Measurements from ENCODE around the gene CFAP54.

The CFAP54 gene

GRCh38 chr12:96500693-96501092, 11.3 kb downstream of the CFAP54 start:
- no peak for TF ChIP-seq CTCF (IDR thresholded peaks at IDR 0.05; ENCODE audit: insufficient read depth, low read length, poor library complexity, severe bottlenecking)
- Histone ChIP-seq H3K36me3 (ENCODE audit: control insufficient read depth, insufficient read depth, low read length) (no peaks in the 10 kb centered on the region), H3K4me3 (replicated peaks; ENCODE audit: low read depth, low read length) (no peak overlapping the region), H3K27me3 (replicated peaks; ENCODE audit: control insufficient read depth, insufficient read depth, low read length) (no peaks in the 10 kb centered on the region)
- no peak for DNase-seq (ENCODE audit: extremely low read depth, insufficient read length)

- Histone ChIP-seq H3K4me3 (replicated peaks; ENCODE audit: low read depth, low read length) (no peak overlapping the region), H3K36me3 (ENCODE audit: control insufficient read depth, insufficient read depth, low read length) (no peaks in the 10 kb centered on the region), H3K27me3 (replicated peaks; ENCODE audit: control insufficient read depth, insufficient read depth, low read length) (no peaks in the 10 kb centered on the region)
- TF ChIP-seq CTCF (IDR thresholded peaks at IDR 0.05; ENCODE audit: insufficient read depth, low read length, poor library complexity, severe bottlenecking), result no peak
- peak; percentile 66 for DNase-seq (ENCODE audit: extremely low read depth, insufficient read length)
Observed at GRCh38 chr12:96501133-96501761, 11.9 kb downstream of the CFAP54 start.

- DNase-seq (ENCODE audit: extremely low read depth, insufficient read length), result peak; percentile 21
- Histone ChIP-seq H3K27me3 (replicated peaks; ENCODE audit: control insufficient read depth, insufficient read depth, low read length) (no peaks in the 10 kb centered on the region), H3K36me3 (ENCODE audit: control insufficient read depth, insufficient read depth, low read length) (no peaks in the 10 kb centered on the region), H3K4me3 (replicated peaks; ENCODE audit: low read depth, low read length) (no peak overlapping the region)
- TF ChIP-seq CTCF (IDR thresholded peaks at IDR 0.05; ENCODE audit: insufficient read depth, low read length, poor library complexity, severe bottlenecking), result no peak
Observed at GRCh38 chr12:96501908-96502307, 12.5 kb downstream of the CFAP54 start.

- peak; percentile 58 for DNase-seq (ENCODE audit: extremely low read depth, insufficient read length)
- no peaks in the 10 kb centered on the region for H3K27me3 ChIP-seq (replicated peaks; ENCODE audit: control insufficient read depth, insufficient read depth, low read length)
- no peaks in the 10 kb centered on the region for H3K36me3 ChIP-seq (ENCODE audit: control insufficient read depth, insufficient read depth, low read length)
- H3K4me3 ChIP-seq (replicated peaks; ENCODE audit: low read depth, low read length), result peak overlapping the region; percentile 13
- TF ChIP-seq CTCF (IDR thresholded peaks at IDR 0.05; ENCODE audit: insufficient read depth, low read length, poor library complexity, severe bottlenecking), result no peak
Observed at GRCh38 chr12:96502477-96502876, 13.1 kb downstream of the CFAP54 start.

GRCh38 chr12:96502949-96503532, 13.7 kb downstream of the CFAP54 start:
- TF ChIP-seq CTCF (IDR thresholded peaks at IDR 0.05; ENCODE audit: insufficient read depth, low read length, poor library complexity, severe bottlenecking), result no peak
- Histone ChIP-seq H3K4me3 (replicated peaks; ENCODE audit: low read depth, low read length) (peak overlapping the region; percentile 37), H3K36me3 (ENCODE audit: control insufficient read depth, insufficient read depth, low read length) (no peaks in the 10 kb centered on the region), H3K27me3 (replicated peaks; ENCODE audit: control insufficient read depth, insufficient read depth, low read length) (no peaks in the 10 kb centered on the region)
- DNase-seq (ENCODE audit: extremely low read depth, insufficient read length), result no peak

All from GM06990 (cell line).